ENCODE results near the gene RABEP2.

DNA sequence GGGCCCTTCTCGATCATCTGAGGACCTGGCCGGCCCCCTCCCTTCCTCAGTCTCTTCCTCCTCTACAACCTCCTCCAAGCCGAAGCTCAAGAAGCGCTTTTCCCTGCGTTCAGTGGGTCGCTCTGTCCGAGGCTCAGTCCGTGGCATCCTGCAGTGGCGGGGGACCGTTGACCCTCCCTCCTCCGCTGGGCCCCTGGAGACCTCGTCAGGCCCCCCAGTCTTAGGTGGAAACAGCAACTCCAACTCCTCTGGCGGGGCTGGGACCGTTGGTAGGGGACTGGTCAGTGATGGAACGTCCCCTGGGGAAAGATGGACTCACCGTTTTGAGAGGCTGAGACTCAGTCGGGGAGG, 58.6 kb downstream of the RABEP2 start:
- TF ChIP-seq, protein P1, sequence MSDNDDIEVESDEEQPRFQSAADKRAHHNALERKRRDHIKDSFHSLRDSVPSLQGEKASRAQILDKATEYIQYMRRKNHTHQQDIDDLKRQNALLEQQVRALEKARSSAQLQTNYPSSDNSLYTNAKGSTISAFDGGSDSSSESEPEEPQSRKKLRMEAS (IDR thresholded peaks at IDR 0.05): no peak
- no peak for TF ChIP-seq EP300 (IDR thresholded peaks at IDR 0.05)
- TF ChIP-seq, protein P2, sequence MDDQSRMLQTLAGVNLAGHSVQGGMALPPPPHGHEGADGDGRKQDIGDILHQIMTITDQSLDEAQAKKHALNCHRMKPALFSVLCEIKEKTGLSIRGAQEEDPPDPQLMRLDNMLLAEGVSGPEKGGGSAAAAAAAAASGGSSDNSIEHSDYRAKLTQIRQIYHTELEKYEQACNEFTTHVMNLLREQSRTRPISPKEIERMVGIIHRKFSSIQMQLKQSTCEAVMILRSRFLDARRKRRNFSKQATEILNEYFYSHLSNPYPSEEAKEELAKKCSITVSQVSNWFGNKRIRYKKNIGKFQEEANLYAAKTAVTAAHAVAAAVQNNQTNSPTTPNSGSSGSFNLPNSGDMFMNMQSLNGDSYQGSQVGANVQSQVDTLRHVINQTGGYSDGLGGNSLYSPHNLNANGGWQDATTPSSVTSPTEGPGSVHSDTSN (IDR thresholded peaks at IDR 0.05): no peak
- TF ChIP-seq, protein P3, sequence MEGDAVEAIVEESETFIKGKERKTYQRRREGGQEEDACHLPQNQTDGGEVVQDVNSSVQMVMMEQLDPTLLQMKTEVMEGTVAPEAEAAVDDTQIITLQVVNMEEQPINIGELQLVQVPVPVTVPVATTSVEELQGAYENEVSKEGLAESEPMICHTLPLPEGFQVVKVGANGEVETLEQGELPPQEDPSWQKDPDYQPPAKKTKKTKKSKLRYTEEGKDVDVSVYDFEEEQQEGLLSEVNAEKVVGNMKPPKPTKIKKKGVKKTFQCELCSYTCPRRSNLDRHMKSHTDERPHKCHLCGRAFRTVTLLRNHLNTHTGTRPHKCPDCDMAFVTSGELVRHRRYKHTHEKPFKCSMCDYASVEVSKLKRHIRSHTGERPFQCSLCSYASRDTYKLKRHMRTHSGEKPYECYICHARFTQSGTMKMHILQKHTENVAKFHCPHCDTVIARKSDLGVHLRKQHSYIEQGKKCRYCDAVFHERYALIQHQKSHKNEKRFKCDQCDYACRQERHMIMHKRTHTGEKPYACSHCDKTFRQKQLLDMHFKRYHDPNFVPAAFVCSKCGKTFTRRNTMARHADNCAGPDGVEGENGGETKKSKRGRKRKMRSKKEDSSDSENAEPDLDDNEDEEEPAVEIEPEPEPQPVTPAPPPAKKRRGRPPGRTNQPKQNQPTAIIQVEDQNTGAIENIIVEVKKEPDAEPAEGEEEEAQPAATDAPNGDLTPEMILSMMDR (IDR thresholded peaks at IDR 0.05): no peak
- TF ChIP-seq, protein P4, sequence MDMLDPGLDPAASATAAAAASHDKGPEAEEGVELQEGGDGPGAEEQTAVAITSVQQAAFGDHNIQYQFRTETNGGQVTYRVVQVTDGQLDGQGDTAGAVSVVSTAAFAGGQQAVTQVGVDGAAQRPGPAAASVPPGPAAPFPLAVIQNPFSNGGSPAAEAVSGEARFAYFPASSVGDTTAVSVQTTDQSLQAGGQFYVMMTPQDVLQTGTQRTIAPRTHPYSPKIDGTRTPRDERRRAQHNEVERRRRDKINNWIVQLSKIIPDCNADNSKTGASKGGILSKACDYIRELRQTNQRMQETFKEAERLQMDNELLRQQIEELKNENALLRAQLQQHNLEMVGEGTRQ (IDR thresholded peaks at IDR 0.05): no peak
- no peak for TF ChIP-seq SREBF2 (IDR thresholded peaks at IDR 0.05)
- no peak for TF ChIP-seq HOXA7 (CRISPR knock-in tag; IDR thresholded peaks at IDR 0.05)
- TF ChIP-seq RFX5 (IDR thresholded peaks at IDR 0.05): no peak
- TF ChIP-seq EHF (CRISPR knock-in tag; IDR thresholded peaks at IDR 0.05): no peak
- TF ChIP-seq POLR2A (IDR thresholded peaks at IDR 0.05; ENCODE audit: low read length): no peak
- TF ChIP-seq KDM1A (IDR thresholded peaks at IDR 0.05; ENCODE audit: low read depth): no peak
- TF ChIP-seq MYC (IDR thresholded peaks at IDR 0.05; ENCODE audit: borderline replicate concordance, low read length): no peak
- TF ChIP-seq MAZ (IDR thresholded peaks at IDR 0.05; ENCODE audit: borderline replicate concordance, low read depth, low read length): no peak

Measured in A549 (cell line).